AG09309 (cell line): Measurements from ENCODE around the gene FHOD3.

Experiments used
- DNase-seq: peaks from one replicate; pipeline ENCODE4 v3.0.0-alpha.2; 2010; ENCODE audit warnings: low read depth
- H3K4me3 ChIP-seq: 2 replicates; pipeline ENCODE4 v1.5.1; 2011; ENCODE audit warnings: mild to moderate bottlenecking, low read depth, low read length, moderate library complexity; ENCODE audit not compliant: control insufficient read depth
- CTCF ChIP-seq: IDR thresholded peaks from 2 replicates; pipeline ENCODE4 v1.5.1; 2011; ENCODE audit warnings: mild to moderate bottlenecking, low read depth, low read length, inconsistent platforms; ENCODE audit not compliant: insufficient read depth, control insufficient read depth; ENCODE audit errors: missing control alignments

Gene FHOD3

GRCh38 chr18:36300211-36300610 lies 2.7 kb downstream of the FHOD3 start:
- DNase-seq, result no peak
- no peak overlapping the region for H3K4me3 ChIP-seq
- TF ChIP-seq CTCF, result no peak

- no peak for TF ChIP-seq CTCF
- DNase-seq, result no peak
- no peak overlapping the region for H3K4me3 ChIP-seq
Measured at GRCh38 chr18:36301884-36302283, 4.4 kb downstream of the FHOD3 start.

GRCh38 chr18:36302676-36303075 lies 5.2 kb downstream of the FHOD3 start:
- DNase-seq, result no peak
- no peak for TF ChIP-seq CTCF

GRCh38 chr18:36303211-36303844 lies 5.8 kb downstream of the FHOD3 start:
- H3K4me3 ChIP-seq, result no peak overlapping the region
- TF ChIP-seq CTCF, result no peak
- DNase-seq, result no peak

More at GRCh38 chr18:36302676-36303075, 5.2 kb downstream of the FHOD3 start:
- no peak overlapping the region for H3K4me3 ChIP-seq

- no peak for TF ChIP-seq CTCF
- H3K4me3 ChIP-seq, result no peak overlapping the region
- DNase-seq, result no peak
Measured at GRCh38 chr18:36304723-36305122, 7.2 kb downstream of the FHOD3 start.

GRCh38 chr18:36305375-36305774 lies 7.9 kb downstream of the FHOD3 start:
- no peak for TF ChIP-seq CTCF
- H3K4me3 ChIP-seq, result no peak overlapping the region
- DNase-seq, result no peak

GRCh38 chr18:36307513-36307912 lies 10.0 kb downstream of the FHOD3 start:
- no peak for TF ChIP-seq CTCF
- DNase-seq, result no peak
- H3K4me3 ChIP-seq, result no peak overlapping the region
